GM21825 (cell line): ENCODE results near the gene COL5A1.

Experiments
- ATAC-seq: cut with Tn5 transposase; IDR thresholded peaks from one replicate; pipeline ENCODE4 v1.9.1; 2021; ENCODE audit warnings: mild to moderate bottlenecking, moderate library complexity; ENCODE audit not compliant: unreplicated experiment

Gene COL5A1

GRCh38 chr9:134830126-134830525, 188.5 kb downstream of the COL5A1 start:
- ATAC-seq = no peak

GRCh38 chr9:134830926-134831720, 189.5 kb downstream of the COL5A1 start:
- no peak for ATAC-seq

GRCh38 chr9:134832471-134832870, 190.9 kb downstream of the COL5A1 start:
- ATAC-seq = no peak

DNA sequence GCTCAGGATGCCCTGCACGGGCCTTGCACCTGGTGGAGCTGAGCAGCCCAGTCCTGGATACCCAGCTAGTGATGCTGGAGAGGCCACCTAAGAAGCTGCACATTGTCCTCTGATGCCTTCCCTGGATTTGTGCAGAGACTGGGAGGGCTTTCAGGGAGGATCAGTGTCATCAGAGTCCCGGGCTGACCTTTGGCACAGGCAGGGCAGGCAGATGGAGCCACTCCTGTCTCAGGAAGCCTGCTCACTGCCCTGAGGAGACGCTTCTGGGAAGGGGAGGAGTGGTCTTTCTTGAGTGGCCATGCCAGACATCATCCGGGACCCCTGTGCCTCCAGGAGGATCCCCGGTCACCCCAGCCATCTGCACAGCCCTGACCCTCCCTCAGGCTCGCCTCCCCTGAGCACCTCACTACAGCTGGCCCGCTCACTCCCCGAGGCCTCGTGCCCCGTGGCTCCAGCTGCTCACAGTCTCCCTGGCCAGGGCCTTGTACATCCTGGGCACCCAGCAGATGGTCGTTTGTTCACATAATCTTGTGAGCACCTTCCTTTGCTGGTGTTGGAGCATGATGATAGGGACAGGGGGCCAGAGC, 191.8 kb downstream of the COL5A1 start:
- no peak for ATAC-seq

GRCh38 chr9:134834217-134834956, 192.8 kb downstream of the COL5A1 start:
- no peak for ATAC-seq

DNA sequence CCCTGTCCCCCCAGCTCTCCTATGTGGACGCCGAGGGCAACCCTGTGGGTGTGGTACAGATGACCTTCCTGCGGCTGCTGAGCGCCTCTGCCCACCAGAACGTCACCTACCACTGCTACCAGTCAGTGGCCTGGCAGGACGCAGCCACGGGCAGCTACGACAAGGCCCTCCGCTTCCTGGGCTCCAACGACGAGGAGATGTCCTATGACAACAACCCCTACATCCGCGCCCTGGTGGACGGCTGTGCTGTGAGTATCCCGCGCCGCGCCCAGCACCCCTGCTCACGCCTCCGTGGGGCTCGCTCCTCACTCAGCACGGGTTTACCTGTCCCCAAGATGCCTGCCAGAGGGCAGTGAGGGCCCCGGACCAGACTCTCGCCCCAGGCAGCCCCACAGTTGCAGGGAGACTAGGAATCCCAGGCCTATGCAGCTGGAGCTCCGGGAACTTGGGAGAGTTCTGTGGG, 193.4 kb downstream of the COL5A1 start:
- ATAC-seq = no peak

- ATAC-seq = no peak
Measured at GRCh38 chr9:134835448-134835847, 193.8 kb downstream of the COL5A1 start.

GRCh38 chr9:134835987-134836386, 194.4 kb downstream of the COL5A1 start:
- ATAC-seq = no peak

GRCh38 chr9:134836406-134836970, 194.9 kb downstream of the COL5A1 start:
- no peak for ATAC-seq

GRCh38 chr9:134837529-134837928, 195.9 kb downstream of the COL5A1 start:
- no peak for ATAC-seq

GRCh38 chr9:134838651-134839454, 197.2 kb downstream of the COL5A1 start:
- no peak for ATAC-seq

DNA sequence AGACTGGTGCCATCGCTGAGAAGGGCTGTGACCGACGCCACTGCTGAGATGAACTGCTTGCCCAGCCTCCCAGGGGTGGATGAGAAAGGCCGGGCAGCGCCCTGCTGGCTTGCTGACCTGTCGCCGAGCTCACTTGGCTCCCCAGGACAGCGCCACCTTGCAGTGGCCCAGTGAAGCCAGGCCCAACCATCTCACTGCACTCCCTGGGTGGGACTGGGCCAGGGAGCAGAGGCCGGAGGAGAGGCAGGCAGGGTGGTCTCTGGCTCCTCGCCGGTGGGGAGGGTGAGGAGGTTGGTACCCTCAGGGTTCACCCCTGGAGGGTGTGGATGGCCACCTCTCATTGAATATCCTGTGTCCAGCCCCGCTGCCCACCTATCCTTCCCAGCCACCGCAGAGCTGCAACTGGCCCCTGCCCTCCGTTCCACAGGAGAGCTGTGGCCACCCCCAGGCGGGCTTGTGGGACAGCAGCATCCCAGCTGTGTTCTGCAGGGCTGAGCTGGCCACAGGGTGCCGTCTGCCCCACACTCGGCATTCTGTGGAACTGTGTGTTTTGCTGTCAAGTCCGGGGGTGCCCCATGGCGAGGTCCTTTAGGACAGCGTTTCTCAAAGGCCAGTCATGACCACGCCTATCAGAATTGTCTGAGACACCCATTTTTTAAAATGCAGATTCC, 198.0 kb downstream of the COL5A1 start:
- ATAC-seq = no peak

- no peak for ATAC-seq
Measured at GRCh38 chr9:134840511-134840910, 198.9 kb downstream of the COL5A1 start.

DNA sequence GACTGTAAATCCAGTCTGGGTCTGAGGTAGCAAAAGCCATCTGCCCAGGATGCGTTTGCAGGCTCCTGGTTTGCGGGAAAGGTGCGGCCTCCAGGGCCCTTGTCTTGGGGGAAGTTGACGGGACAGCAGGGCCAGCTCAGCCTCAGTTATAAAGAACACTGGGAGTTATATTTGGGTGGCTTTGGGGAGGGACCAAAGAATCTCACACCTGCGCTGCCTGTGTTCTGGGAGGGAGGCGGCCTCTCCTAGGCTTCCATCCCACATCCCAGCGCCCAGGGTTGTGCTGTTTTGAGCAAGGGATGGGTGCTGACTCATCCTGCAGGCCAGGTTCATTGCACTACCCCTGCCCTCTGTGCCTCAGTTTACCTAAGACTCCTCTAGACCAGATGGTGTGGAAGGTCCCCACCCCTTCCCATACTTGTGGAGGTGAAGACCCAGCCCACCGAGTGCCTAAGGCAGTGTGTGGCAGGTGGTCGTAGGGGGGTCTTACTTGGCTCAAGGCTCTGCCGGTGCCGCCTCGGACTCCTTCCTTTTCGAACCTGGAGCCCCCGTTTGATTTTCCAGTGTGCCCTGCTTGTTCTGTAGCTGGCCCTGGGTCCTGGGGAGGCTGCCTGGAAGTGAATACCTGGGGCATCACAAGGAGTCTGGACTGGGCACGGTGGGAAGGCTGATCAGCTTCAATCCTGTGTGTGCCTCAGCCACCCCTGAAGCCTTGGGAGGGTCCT, 199.7 kb downstream of the COL5A1 start:
- no peak for ATAC-seq

DNA sequence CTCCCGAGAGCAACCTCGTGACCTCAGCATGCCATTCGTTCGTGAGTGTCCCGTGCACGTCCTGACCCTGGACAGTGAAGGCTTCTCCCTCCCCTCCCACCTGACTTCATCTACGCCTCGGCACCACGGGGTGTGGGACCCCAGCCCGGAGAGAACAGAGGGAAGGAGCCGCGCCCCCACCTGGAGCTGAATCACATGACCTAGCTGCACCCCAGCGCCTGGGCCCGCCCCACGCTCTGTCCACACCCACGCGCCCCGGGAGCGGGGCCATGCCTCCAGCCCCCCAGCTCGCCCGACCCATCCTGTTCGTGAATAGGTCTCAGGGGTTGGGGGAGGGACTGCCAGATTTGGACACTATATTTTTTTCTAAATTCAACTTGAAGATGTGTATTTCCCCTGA, 200.7 kb downstream of the COL5A1 start:
- ATAC-seq = no peak

DNA sequence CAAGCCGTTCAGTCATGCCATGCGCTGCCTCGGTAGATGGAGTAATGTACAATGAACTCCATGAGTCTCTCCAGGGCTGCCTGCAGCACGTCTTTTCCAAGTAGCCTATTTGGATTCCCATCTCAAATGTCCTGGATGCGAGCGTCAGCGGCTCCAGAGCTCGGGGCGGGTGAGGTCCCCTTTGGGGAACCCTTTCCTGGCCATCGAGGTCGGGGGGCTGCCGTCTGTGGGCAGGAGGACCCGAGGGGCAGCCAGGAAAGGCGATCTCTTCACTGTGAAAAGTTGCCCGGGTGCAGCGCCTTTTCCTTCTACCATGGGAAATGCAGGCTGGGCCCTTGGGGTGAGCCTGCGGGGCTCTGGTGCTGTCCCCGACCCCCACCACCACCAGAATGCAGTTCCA, 202.1 kb downstream of the COL5A1 start:
- ATAC-seq = no peak

- ATAC-seq = no peak
Measured at GRCh38 chr9:134844821-134845220, 203.2 kb downstream of the COL5A1 start.

GRCh38 chr9:134846187-134846586, 204.6 kb downstream of the COL5A1 start:
- no peak for ATAC-seq

GRCh38 chr9:134846699-134847098, 205.1 kb downstream of the COL5A1 start:
- ATAC-seq = no peak
